Coronary artery (tissue), 2 donors: Measurements from ENCODE around the gene DGUOK.

Experiments used
- DNase-seq: peaks from one replicate; pipeline ENCODE4 v3.0.0-alpha.2; 2017; ENCODE audit warnings: low spot score
- H3K27ac ChIP-seq, 2 donors: fragments of 200-600 bp; sonication (generic); one replicate each; pipeline ENCODE4 v1.5.1; 2016 to 2019
- H3K4me3 ChIP-seq: fragments of 200-600 bp; sonication (generic); 2 replicates; pipeline ENCODE4 v1.5.1; 2016; ENCODE audit warnings: mild to moderate bottlenecking, moderate library complexity
- CTCF ChIP-seq: fragments of 200-600 bp; sonication (generic); IDR thresholded peaks from one replicate; pipeline ENCODE4 v1.5.1; 2019; ENCODE audit warnings: antibody characterized with exemption

The DGUOK gene

GRCh38 chr2:73931531-73932500, 5.1 kb downstream of the DGUOK start:
- no peak for TF ChIP-seq CTCF
- Histone ChIP-seq H3K4me3 (no peak overlapping the region), H3K27ac (no peak overlapping the region)
- no peak for DNase-seq

GRCh38 chr2:73933194-73933593, 6.5 kb downstream of the DGUOK start:
- no peak for DNase-seq
- Histone ChIP-seq H3K4me3 (no peak overlapping the region), H3K27ac (no peak overlapping the region)
- no peak for TF ChIP-seq CTCF

GRCh38 chr2:73935641-73936040, 9.0 kb downstream of the DGUOK start:
- Histone ChIP-seq H3K27ac (no peak overlapping the region), H3K4me3 (no peak overlapping the region)
- TF ChIP-seq CTCF = no peak
- no peak for DNase-seq

GRCh38 chr2:73937103-73937885, 10.6 kb downstream of the DGUOK start:
- no peak for TF ChIP-seq CTCF
- no peak overlapping the region for H3K27ac ChIP-seq
- no peak for DNase-seq
- H3K4me3 ChIP-seq = no peak overlapping the region

GRCh38 chr2:73937899-73938298, 11.2 kb downstream of the DGUOK start:
- TF ChIP-seq CTCF = no peak
- no peak for DNase-seq

GRCh38 chr2:73938718-73939352, 12.2 kb downstream of the DGUOK start:
- Histone ChIP-seq H3K4me3 (no peak overlapping the region), H3K27ac (no peak overlapping the region)
- no peak for TF ChIP-seq CTCF
- DNase-seq = no peak

More at GRCh38 chr2:73937899-73938298, 11.2 kb downstream of the DGUOK start:
- Histone ChIP-seq H3K4me3 (no peak overlapping the region), H3K27ac (no peak overlapping the region)
